SK-N-SH treated with all-trans-retinoic acid at 6 μM for 48 hours (cell line): ENCODE results near the gene TOX4.

ENCODE experiments used
- ARNTL ChIP-seq: fragments of 450-650 bp; formaldehyde crosslinking; IDR thresholded peaks from 2 replicates; pipeline ENCODE4 v1.5.0; 2020; ENCODE audit warnings: low read depth, mild to moderate bottlenecking, moderate library complexity, borderline replicate concordance
- CSRNP3 ChIP-seq: fragments of 250-450 bp; sonication (Bioruptor Pico); IDR thresholded peaks from 2 replicates; pipeline ENCODE4 v1.5.1; 2021; ENCODE audit warnings: mild to moderate bottlenecking, moderate library complexity
- ISL1 ChIP-seq: fragments of 250-450 bp; sonication (Bioruptor Pico); IDR thresholded peaks from 2 replicates; pipeline ENCODE4 v2.1.2; 2022; ENCODE audit warnings: mild to moderate bottlenecking, moderate library complexity
- OSR1 ChIP-seq: fragments of 250-450 bp; sonication (Bioruptor Pico); IDR thresholded peaks from 2 replicates; pipeline ENCODE4 v1.8.0; 2022; ENCODE audit warnings: moderate library complexity, mild to moderate bottlenecking, inconsistent platforms
- PATZ1 ChIP-seq: fragments of 250-450 bp; sonication (Bioruptor Pico); IDR thresholded peaks from 2 replicates; pipeline ENCODE4 v1.8.0; 2020; ENCODE audit warnings: mild to moderate bottlenecking, moderate library complexity, borderline replicate concordance
- RARB ChIP-seq: fragments of 250-450 bp; sonication (Bioruptor Pico); IDR thresholded peaks from 2 replicates; pipeline ENCODE4 v1.8.0; 2021; ENCODE audit warnings: mild to moderate bottlenecking, moderate library complexity
- TOX ChIP-seq: fragments of 250-450 bp; sonication (Bioruptor Pico); IDR thresholded peaks from 2 replicates; pipeline ENCODE4 v1.8.0; 2021; ENCODE audit warnings: mild to moderate bottlenecking, moderate library complexity, borderline replicate concordance
- TSHZ2 ChIP-seq: fragments of 250-450 bp; sonication (Bioruptor Pico); IDR thresholded peaks from 2 replicates; pipeline ENCODE4 v1.5.0; 2020; ENCODE audit warnings: mild to moderate bottlenecking, moderate library complexity
- ZC3H10 ChIP-seq: fragments of 250-450 bp; sonication (Bioruptor Pico); IDR thresholded peaks from 2 replicates; pipeline ENCODE4 v1.5.1; 2021; ENCODE audit warnings: mild to moderate bottlenecking, moderate library complexity
- ZFP3 ChIP-seq: fragments of 250-450 bp; sonication (Bioruptor Pico); IDR thresholded peaks from 2 replicates; pipeline ENCODE4 v1.5.0; 2020; ENCODE audit warnings: mild to moderate bottlenecking, moderate library complexity
- ZFP30 ChIP-seq: fragments of 450-650 bp; formaldehyde crosslinking; IDR thresholded peaks from 2 replicates; pipeline ENCODE4 v1.5.0; 2022; ENCODE audit warnings: mild to moderate bottlenecking, moderate library complexity
- ZNF8 ChIP-seq: fragments of 450-650 bp; formaldehyde crosslinking; IDR thresholded peaks from 2 replicates; pipeline ENCODE4 v1.5.0; 2020; ENCODE audit warnings: mild to moderate bottlenecking, moderate library complexity
- TF ChIP-seq, protein P1 (sequence below): fragments of 250-450 bp; sonication (Bioruptor Pico); IDR thresholded peaks from 2 replicates; pipeline ENCODE4 v1.5.1; 2020; ENCODE audit warnings: low read depth, mild to moderate bottlenecking, moderate library complexity

DNA sequence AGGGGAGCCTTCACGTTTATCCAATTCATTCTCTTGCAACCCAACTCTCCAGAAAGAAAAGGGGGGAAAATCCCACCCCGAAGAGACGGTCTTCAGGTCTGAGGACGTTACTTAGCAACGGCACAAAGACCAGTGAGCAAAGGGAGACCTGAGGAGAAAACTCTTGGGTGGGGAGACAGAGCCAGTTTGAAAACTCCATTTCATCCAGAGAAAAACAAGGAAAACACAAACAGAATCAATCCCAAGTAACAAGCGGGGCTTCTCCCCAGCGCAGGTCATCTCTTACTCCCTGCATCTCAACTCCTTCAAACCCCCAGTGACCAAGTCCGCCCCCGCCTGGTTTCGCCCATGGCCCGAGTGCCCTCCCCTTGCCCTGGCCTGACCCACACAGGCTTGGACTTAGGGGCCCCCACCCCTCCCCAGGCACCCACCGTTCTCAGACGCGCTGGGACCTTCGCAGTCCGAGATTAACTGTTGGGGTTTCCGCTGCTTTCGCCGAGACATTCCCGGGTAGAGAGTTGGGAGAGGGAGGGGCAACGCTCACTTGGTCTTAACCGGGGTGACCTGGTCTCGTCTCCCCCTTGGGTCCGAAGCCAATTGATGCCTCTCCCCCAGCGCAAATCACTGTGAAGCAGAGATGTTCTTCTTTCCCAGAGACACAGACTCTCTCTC, 59.6 kb downstream of the TOX4 start:
- no peak for TF ChIP-seq TOX (CRISPR knock-in tag)
- no peak for TF ChIP-seq ZFP30 (CRISPR knock-in tag)
- TF ChIP-seq TSHZ2: no peak
- TF ChIP-seq, protein P1, sequence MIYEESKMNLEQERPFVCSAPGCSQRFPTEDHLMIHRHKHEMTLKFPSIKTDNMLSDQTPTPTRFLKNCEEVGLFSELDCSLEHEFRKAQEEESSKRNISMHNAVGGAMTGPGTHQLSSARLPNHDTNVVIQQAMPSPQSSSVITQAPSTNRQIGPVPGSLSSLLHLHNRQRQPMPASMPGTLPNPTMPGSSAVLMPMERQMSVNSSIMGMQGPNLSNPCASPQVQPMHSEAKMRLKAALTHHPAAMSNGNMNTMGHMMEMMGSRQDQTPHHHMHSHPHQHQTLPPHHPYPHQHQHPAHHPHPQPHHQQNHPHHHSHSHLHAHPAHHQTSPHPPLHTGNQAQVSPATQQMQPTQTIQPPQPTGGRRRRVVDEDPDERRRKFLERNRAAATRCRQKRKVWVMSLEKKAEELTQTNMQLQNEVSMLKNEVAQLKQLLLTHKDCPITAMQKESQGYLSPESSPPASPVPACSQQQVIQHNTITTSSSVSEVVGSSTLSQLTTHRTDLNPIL: no peak
- TF ChIP-seq ZNF8 (CRISPR knock-in tag): no peak
- no peak for TF ChIP-seq ARNTL
- TF ChIP-seq ISL1: no peak
- TF ChIP-seq OSR1 (CRISPR knock-in tag): no peak
- no peak for TF ChIP-seq RARB (CRISPR knock-in tag)
- no peak for TF ChIP-seq ZC3H10 (CRISPR knock-in tag)
- TF ChIP-seq PATZ1: no peak
- TF ChIP-seq CSRNP3: no peak
- no peak for TF ChIP-seq ZFP3 (CRISPR knock-in tag)
